Stimulated activated CD8-positive, alpha-beta memory T cell treated with anti-CD3 and anti-CD28 coated beads, Interleukin-15, amount 100 ng/mL, for 48 hours (primary cell): ENCODE results near the gene CYP26A1.

ENCODE experiments used
- DNase-seq, 2 donors: peaks; one replicate each; pipeline ENCODE4 v3.0.0-alpha.2; 2020; ENCODE audit warnings: low read depth in 2 of 2

Gene CYP26A1

DNA sequence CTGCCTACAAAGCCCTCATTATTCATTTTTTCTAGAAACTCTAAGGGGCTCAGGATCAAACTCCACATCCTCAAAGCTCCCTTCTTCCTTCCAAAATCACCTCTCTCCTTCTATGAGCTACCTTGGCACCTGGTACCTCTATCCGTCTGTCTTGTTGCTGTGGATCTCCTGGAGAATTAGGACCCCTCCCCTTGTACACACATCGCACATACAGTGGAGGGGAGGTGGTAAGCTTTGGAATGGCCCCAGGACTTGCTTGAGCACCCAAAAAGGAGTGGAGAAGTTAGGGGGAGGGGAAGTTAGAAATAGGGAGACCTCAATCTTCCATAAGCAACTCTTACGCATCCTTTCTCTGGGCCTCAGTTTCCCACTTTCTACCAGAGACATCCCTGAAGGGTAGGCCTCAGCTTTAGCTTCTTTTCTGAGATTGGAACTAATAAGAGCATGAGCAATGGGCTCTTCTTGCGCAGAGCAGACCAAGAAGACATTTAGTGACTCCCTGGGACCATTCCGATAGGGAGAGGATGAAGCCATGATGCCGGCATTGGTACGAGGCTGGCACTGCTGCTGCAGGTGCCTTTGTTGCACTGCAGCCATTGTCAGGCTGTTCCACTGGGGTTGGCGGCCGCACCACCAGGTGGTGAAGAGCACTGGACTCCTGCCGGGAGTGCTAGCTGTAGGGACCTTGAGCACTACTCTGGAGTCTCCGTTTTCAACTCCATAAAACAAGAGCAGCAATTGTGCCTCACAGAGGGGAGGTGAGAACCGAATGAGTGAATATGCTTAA, 8.6 kb upstream of the CYP26A1 start:
- DNase-seq: no peak

DNA sequence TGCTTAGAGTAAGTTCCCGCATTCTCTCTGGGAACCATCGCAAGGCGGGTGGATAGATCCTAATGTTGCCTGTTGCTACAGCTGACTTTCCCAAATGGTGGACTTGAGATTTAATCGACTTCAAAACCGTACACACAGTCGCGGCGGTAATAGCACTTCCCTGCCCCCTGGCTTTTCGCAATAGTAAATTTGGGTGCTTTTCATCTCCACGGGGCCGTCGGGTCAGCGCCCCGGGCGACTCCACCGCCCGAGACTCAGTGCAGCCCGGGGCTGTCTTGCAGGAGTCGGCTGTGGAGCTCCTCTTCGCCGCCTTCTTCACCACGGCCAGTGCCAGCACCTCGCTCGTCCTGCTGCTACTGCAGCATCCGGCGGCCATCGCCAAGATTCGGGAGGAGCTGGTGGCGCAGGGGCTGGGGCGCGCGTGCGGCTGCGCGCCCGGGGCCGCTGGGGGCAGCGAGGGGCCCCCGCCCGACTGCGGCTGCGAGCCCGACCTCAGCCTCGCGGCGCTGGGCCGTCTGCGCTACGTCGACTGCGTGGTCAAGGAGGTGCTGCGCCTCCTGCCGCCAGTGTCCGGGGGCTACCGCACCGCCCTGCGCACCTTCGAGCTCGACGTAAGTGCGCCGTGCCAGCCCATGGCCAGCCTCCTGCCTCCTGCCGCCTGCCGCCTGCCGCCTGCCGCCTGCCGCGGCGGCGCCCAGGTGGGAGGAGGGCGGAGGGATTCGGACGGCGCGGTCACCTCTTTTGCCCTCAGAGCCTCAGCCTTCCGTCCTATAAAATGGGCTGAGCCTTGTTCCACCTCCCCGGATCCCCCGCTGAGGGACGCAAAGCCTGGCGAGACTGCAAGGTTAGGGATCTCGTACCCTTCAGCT, 7.8 kb upstream of the CYP26A1 start:
- no peak for DNase-seq

- DNase-seq: no peak
These were observed 7.2 kb upstream of the CYP26A1 start for GRCh38 chr10:93066544-93066913.

- DNase-seq: no peak
These were observed 6.0 kb upstream of the CYP26A1 start for GRCh38 chr10:93067443-93068365.

DNA sequence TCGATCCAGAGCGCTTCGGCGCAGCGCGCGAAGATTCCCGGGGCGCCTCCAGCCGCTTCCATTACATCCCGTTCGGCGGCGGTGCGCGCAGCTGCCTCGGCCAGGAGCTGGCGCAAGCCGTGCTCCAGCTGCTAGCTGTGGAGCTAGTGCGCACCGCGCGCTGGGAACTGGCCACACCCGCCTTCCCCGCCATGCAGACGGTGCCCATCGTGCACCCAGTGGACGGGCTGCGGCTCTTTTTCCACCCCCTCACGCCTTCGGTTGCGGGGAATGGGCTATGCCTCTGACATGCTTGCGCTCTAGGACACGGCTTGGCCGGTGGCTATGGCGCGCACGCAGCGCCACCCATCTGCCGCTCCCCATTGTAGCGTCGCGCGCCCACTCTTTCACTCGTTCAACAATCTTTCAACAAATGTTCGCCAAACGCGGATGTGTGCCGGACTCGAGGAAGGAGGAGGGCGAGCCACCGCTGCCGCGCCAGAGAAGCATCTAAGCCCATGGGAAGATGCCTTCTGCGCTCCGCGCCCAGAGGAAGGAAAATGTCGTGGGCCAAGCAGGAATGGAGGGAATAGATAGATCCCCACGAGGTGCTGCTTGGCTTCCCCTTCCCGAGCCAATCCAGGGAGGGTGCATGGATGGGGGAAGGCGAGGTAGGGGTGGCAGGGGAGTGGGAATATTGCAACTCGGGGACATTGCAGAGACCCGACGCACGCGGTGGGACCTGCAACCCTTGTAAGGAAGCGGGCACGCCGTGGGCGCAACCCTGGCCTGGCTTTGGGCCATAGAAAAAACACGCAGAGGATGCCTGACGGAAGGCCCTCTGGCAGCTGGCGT, 5.1 kb upstream of the CYP26A1 start:
- DNase-seq: no peak

GRCh38 chr10:93069245-93069561, 4.5 kb upstream of the CYP26A1 start:
- DNase-seq: no peak

- no peak for DNase-seq
These were observed 3.1 kb upstream of the CYP26A1 start for GRCh38 chr10:93070378-93071176.

DNA sequence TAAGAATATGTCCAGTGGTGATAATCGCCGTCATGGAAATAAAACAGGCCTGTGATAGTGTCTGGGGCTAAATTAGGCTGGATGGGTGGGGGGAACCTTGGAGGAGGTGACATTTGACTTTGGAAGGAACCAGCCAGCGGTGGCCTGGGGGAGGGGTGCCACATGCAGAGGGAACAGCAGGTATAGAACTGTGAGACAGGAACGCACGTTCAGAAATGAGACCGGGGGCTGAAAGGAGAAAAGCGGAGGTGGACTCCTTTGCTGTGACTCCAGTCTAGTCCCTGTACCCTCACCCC, 2.6 kb upstream of the CYP26A1 start:
- DNase-seq: no peak

DNA sequence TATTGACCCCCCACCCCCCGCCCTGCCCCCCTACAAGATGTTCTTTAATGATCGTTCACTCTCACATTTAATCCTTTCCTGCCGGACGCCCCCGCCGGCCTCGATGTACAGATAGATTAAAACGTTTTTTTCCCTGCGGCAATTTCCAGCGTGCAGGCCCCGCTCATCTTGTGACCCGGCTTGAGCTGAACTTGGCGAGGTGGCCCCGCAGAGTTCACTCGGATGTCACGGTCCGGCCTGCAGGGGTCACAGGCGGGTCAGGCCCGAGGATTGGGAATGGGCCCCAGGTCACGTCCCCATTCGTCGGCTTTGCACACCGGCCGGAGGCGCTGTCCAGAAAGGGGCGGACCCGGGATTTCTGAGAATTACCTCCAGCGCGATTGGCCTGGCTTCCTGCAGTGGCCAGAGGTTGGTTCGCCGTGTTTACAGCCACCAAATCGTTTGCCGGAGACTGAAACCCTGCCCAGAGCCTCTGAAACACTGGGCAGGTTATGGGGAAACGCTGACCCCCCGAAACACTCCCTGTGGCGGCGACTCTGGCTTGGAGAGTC, 1.9 kb upstream of the CYP26A1 start:
- no peak for DNase-seq

DNA sequence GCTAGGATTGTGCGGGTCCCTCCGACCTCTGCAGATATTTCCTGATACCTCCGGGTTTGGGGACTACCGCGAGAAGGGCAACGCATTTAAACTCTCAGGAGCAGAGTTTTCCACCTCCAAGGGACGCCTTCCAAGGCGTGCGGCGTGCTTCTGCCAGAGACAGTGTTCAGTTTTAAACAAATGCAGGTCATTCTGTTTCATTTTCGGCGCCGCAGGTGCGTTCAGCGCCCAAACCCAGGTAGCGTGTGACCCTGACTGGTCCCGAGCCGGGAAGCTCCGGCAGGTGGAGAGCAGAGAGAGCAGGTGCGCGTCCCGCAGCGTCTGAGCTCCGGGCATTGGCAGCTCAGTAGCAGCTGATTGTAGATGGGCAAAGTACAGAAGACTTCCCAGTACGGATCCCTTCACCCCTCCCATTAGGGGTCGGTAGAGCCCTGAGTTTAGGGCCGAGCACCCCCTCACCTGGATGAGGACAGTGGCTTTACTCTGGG, 1.4 kb upstream of the CYP26A1 start:
- DNase-seq: no peak

DNA sequence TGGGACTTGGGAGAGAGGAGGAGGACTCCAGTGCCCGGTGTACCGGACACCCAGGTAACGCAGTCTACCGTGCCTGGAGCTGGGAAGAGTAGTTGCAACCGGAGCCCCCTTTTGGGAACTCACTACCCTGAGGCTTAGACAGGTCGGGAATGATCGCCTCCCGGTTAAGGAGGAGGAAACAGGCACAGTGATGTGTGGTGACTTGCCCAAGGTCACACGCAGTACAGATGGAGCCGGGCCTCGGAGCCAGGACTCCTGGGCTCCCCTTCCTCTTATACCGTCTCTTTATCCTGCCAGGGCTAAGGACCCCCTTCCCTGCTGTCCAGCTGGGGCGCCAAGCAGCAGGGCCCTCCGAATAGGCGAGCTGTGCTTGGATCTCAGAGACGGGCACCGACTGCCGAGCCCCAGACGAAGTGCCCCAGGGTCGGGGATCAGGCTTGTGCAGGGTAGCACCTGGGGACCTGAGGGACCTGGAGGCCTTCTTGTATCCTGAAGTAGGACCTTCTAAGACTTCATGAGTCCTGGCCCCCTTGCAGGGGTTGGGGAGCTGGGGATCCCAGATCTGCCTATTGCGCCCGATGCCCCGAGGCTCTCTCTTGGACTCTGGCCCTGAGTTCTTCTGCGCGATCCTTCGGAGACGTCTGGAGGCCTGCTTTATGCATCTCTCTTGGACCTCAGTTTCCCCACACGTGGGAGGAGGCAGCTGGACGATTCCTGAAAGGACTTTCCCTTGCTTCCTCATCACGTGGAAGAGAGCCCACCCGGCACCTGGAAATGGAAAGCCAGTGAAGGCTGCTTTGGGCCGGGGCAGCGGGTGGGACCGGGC, 767 bp upstream of the CYP26A1 start:
- no peak for DNase-seq

- no peak for DNase-seq
These were observed 479 bp downstream of the CYP26A1 start for GRCh38 chr10:93074147-93074596.

GRCh38 chr10:93074597-93075368, 1.1 kb downstream of the CYP26A1 start:
- no peak for DNase-seq

- no peak for DNase-seq
These were observed 1.9 kb downstream of the CYP26A1 start for GRCh38 chr10:93075369-93076221.

- DNase-seq: no peak
These were observed 3.2 kb downstream of the CYP26A1 start for GRCh38 chr10:93076871-93077270.

GRCh38 chr10:93077860-93078337, 4.2 kb downstream of the CYP26A1 start:
- DNase-seq: no peak

GRCh38 chr10:93079663-93080349, 6.1 kb downstream of the CYP26A1 start:
- no peak for DNase-seq
